Fibroblast of the aortic adventitia (primary cell): ENCODE measurements around the gene FOXM1. TPM values are rescaled to one million over a fixed set of nuclear protein-coding genes. Genes with fewer than 3 reads are reported as not detected.

Experiments used
- DNase-seq: peaks from one replicate; pipeline ENCODE4 v3.0.0-alpha.2; 2010; ENCODE audit warnings: low read depth
- H3K4me3 ChIP-seq: 2 replicates; pipeline ENCODE4 v1.5.1; 2011; ENCODE audit warnings: low read depth, mild to moderate bottlenecking, control low read depth, low read length, moderate library complexity
- total RNA-seq: library from RNA; depleted of rRNA; stranded (reverse); fragments of >200 nt; gene quantifications from 2 replicates; pipeline ENCODE4 v1.2.3, GENCODE V29; 2012; ENCODE audit warnings: low replicate concordance
- TF ChIP-seq, protein P1 (sequence below): IDR thresholded peaks from 2 replicates; pipeline ENCODE4 v1.5.1; 2011; ENCODE audit warnings: mild to moderate bottlenecking, low read length, control low read depth, inconsistent platforms; ENCODE audit not compliant: insufficient read depth

The FOXM1 gene
- total RNA-seq, 1 donor: 19.3 TPM

GRCh38 chr12:2841056-2841650 lies 35.8 kb downstream of the FOXM1 start:
- no peak for DNase-seq
- H3K4me3 ChIP-seq: no peak overlapping the region
- TF ChIP-seq, protein P1, sequence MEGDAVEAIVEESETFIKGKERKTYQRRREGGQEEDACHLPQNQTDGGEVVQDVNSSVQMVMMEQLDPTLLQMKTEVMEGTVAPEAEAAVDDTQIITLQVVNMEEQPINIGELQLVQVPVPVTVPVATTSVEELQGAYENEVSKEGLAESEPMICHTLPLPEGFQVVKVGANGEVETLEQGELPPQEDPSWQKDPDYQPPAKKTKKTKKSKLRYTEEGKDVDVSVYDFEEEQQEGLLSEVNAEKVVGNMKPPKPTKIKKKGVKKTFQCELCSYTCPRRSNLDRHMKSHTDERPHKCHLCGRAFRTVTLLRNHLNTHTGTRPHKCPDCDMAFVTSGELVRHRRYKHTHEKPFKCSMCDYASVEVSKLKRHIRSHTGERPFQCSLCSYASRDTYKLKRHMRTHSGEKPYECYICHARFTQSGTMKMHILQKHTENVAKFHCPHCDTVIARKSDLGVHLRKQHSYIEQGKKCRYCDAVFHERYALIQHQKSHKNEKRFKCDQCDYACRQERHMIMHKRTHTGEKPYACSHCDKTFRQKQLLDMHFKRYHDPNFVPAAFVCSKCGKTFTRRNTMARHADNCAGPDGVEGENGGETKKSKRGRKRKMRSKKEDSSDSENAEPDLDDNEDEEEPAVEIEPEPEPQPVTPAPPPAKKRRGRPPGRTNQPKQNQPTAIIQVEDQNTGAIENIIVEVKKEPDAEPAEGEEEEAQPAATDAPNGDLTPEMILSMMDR: no peak

DNA sequence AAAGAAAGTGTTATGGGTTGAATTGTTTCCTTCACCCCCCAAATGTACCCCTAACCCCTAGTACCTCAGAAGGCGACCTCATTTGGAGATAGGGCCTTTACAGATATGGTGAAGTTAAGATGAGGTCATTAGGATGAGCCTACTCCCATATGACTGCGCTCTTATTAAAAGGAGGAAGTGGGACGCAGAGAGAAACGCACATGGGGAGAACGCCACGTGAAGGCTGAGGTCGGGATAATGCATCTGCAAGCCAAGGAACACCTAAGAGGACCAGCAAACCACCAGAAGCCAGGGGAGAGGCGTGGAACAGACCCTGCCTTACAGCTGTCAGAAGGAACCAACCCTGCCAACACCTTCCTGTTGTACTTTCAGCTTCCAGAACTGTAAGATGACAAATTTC lies 40.4 kb downstream of the FOXM1 start:
- TF ChIP-seq, protein P1: no peak
- no peak overlapping the region for H3K4me3 ChIP-seq
- no peak for DNase-seq

- H3K4me3 ChIP-seq: no peak overlapping the region
- DNase-seq: no peak
- TF ChIP-seq, protein P1: no peak
Observed at GRCh38 chr12:2835691-2836403, 41.1 kb downstream of the FOXM1 start.

GRCh38 chr12:2834581-2835491 lies 42.1 kb downstream of the FOXM1 start, which contains the start of gene NRIP2:
Gene NRIP2 (minus strand): TSS chr12:2835035. CDS start chr12:2834983, 52 bp downstream.
- TF ChIP-seq, protein P1: peak; percentile 29
- peak; percentile 65 for DNase-seq
- no peak within 1 kb of the TSS for H3K4me3 ChIP-seq

- no peak for DNase-seq
- TF ChIP-seq, protein P1: no peak
- no peak overlapping the region for H3K4me3 ChIP-seq
Observed at GRCh38 chr12:2833810-2834209, 43.2 kb downstream of the FOXM1 start.

DNA sequence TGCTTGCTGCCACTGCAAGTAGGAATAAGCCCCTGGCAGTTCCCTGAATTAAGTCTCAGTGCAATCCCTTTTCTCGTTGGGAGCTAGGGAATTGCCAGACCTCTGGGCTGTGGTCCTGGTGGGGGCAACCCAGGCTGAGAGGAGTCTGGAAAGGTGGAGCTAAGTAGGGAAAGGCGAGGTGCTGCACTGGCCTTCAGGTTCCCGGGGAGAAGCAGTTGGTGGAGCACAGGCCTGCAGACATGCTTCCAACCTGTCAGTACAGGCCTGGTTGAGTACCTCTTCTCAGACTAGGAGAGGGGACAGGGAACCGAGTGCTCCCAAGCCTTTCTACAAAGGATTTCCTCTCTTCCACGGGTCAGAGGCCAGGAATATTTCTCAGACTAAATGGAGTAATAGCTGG lies 43.6 kb downstream of the FOXM1 start:
- DNase-seq: no peak
- TF ChIP-seq, protein P1: no peak
- no peak overlapping the region for H3K4me3 ChIP-seq
